Measurements from ENCODE around the gene IGLL5. TPM values are rescaled to one million over a fixed set of nuclear protein-coding genes. Genes with fewer than 3 reads are reported as not detected.

Gene IGLL5
- total and polyA plus RNA-seq, 9 of the 15 experiments (the other 6 are each of a cell fraction or from before 2014, with no cell fraction given) = not detected

GRCh38 chr22:22839570-22840314, 47.9 kb upstream of the IGLL5 start (continued):
- TF ChIP-seq AFF4 (CRISPR knock-in tag; IDR thresholded peaks at IDR 0.05) (no peak), HMGXB4 (CRISPR knock-in tag; IDR thresholded peaks at IDR 0.05) (no peak), STAT5A (IDR thresholded peaks at IDR 0.05; ENCODE audit: borderline replicate concordance, low read length) (0 out of 2 replicates have a peak, but pooled peaks have one; percentile 26), KLF13 (tag; IDR thresholded peaks at IDR 0.05; ENCODE audit: borderline replicate concordance, low read depth) (no peak), SMARCA4 (IDR thresholded peaks at IDR 0.05) (no peak), SRSF9 (IDR thresholded peaks at IDR 0.05; ENCODE audit: borderline replicate concordance, low read depth, low read length) (no peak), RREB1 (CRISPR knock-in tag; IDR thresholded peaks at IDR 0.05) (no peak), TGIF2 (CRISPR knock-in tag; IDR thresholded peaks at IDR 0.05) (peak; percentile 74; the same call in 1 of the 2 replicates), SNRNP70 (optimal IDR thresholded peaks at IDR 0.05; ENCODE audit: low read depth, low read length) (no peak), ZNF764 (CRISPR knock-in tag; IDR thresholded peaks at IDR 0.05; ENCODE audit: low read depth) (no peak), SREBF2 (CRISPR knock-in tag; IDR thresholded peaks at IDR 0.05) (no peak), MTA2 (IDR thresholded peaks at IDR 0.05; ENCODE audit: low read depth) (no peak), ZBTB43 (CRISPR knock-in tag; IDR thresholded peaks at IDR 0.05) (peak; percentile 74; the same call in 1 of the 2 replicates), SMARCE1 (IDR thresholded peaks at IDR 0.05) (no peak), CHD1 (IDR thresholded peaks at IDR 0.05; ENCODE audit: low read length) (no peak)

Data from K562 (cell line).